ENCODE results near the gene GLTP.

GRCh38 chr12:109803678-109804077, 76.7 kb downstream of the GLTP start:
- TF ChIP-seq CTCF (conservative IDR thresholded peaks at IDR 0.05; ENCODE audit: low read length) (no peak), EZH2phosphoT487 (IDR thresholded peaks at IDR 0.05; ENCODE audit: borderline replicate concordance) (no peak)
